ENCODE measurements around the gene MYL7. TPM values are rescaled to one million over a fixed set of nuclear protein-coding genes. Genes with fewer than 3 reads are reported as not detected.
A peak's percentile ranks its signal among the peaks of the same experiment; 100 is the strongest.

The MYL7 gene
- total and polyA plus RNA-seq, 2 experiments from 2014 or later = 4.8 TPM; not detected in 1

DNA sequence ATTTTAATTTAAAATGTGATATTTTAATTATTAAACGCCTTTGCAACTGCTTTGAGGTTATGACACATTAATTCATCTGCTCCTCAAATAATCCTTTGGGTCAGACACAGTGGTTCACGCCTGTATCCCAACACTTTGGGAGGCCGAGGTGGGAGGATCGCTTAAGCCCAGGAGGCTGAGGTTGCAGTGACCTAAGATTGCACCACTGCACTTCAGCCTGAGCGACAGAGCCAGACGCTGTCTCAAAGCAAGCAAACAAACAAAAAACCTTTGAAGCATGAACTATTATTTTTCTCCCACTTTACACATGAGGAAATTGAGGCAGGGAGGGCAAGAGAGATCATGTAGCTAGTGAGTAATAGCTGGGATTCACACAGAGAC lies 16.3 kb downstream of the MYL7 start (continued):
- TF ChIP-seq, protein P1, sequence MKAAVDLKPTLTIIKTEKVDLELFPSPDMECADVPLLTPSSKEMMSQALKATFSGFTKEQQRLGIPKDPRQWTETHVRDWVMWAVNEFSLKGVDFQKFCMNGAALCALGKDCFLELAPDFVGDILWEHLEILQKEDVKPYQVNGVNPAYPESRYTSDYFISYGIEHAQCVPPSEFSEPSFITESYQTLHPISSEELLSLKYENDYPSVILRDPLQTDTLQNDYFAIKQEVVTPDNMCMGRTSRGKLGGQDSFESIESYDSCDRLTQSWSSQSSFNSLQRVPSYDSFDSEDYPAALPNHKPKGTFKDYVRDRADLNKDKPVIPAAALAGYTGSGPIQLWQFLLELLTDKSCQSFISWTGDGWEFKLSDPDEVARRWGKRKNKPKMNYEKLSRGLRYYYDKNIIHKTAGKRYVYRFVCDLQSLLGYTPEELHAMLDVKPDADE (IDR thresholded peaks at IDR 0.05) = no peak
- no peak for TF ChIP-seq EZH2phosphoT487 (IDR thresholded peaks at IDR 0.05; ENCODE audit: unreplicated experiment)
- no peak for TF ChIP-seq ZNF331 (CRISPR knock-in tag; IDR thresholded peaks at IDR 0.05; ENCODE audit: low read depth)
- TF ChIP-seq JUNB (IDR thresholded peaks at IDR 0.05; ENCODE audit: unreplicated experiment) = no peak
- TF ChIP-seq POLR2AphosphoS5 (IDR thresholded peaks at IDR 0.05; ENCODE audit: low read depth) = no peak
- TF ChIP-seq NANOG (IDR thresholded peaks at IDR 0.05; ENCODE audit: borderline replicate concordance) = no peak
- TF ChIP-seq, protein P2, sequence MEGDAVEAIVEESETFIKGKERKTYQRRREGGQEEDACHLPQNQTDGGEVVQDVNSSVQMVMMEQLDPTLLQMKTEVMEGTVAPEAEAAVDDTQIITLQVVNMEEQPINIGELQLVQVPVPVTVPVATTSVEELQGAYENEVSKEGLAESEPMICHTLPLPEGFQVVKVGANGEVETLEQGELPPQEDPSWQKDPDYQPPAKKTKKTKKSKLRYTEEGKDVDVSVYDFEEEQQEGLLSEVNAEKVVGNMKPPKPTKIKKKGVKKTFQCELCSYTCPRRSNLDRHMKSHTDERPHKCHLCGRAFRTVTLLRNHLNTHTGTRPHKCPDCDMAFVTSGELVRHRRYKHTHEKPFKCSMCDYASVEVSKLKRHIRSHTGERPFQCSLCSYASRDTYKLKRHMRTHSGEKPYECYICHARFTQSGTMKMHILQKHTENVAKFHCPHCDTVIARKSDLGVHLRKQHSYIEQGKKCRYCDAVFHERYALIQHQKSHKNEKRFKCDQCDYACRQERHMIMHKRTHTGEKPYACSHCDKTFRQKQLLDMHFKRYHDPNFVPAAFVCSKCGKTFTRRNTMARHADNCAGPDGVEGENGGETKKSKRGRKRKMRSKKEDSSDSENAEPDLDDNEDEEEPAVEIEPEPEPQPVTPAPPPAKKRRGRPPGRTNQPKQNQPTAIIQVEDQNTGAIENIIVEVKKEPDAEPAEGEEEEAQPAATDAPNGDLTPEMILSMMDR (conservative IDR thresholded peaks at IDR 0.05; ENCODE audit: low read depth in 2 of 2) = no peak

DNA sequence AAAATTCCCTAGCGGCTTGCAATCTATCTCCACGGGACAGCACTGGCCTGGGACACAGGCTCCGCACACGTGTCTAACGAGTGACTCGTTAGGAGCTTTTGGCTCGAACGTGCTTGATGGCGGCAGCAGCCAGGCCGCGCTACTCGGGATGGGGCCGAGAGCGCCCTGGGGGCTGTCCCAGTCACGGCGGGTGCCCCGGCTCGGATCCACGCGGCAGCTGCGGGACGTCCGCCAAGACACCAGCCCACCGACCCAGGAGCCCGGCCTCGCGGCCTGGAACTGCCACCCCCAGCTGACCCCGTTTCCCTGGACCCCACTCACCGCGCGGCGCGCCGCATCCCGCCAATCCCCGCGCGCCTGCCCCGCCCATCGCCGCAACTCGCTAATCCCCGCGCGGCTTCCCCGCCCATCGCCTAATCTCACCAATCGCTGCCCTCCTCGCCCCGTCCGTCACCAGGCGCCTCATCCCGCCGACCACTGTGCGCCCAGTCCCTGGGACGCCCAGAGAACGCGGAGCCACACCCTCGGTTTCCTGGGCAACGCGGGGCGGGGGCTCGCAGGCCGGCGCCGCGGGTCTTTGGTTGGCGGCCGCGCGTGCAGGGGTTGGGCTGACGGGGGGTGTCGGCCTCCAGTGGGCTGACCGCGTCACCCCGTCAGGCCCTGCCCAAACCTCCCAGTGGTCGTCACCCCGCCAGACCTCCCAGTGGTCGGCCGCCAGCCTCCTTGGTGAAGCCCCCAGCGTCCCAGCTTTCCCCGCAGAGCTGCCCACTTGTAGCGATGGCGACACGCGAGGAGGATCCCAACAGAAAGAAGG lies 17.7 kb downstream of the MYL7 start, which contains the start of gene POLD2:
POLD2 (minus strand) TSS at position 359 of the 814 bp plus-strand sequence. CDS start 1,495 bp downstream, outside the sequence.
- ATAC-seq = peak; percentile 98
- peaks cover 3% of the 10 kb centered on the region for H4K20me1 ChIP-seq (replicated peaks; ENCODE audit: insufficient read depth)
- Mint-ChIP-seq H3K36me3 (ENCODE audit: low read depth) (peaks cover 36% of the 10 kb centered on the region), H3K27ac (peak within 1 kb of the TSS; percentile 38), H3K9me3 (peaks cover 10% of the 10 kb centered on the region), H3K4me1 (peaks cover 11% of the 10 kb centered on the region), H3K27me3 (ENCODE audit: insufficient read depth, low read depth, poor library complexity) (peaks cover 12% of the 10 kb centered on the region), H3K4me3 (peak within 1 kb of the TSS; percentile 77)
- peak; percentile 98 for DNase-seq (ENCODE audit: low spot score)
- no peaks in the 10 kb centered on the region for H3K9me2 ChIP-seq (ENCODE audit: insufficient read depth)
- peaks cover 24% of the 10 kb centered on the region for H3K79me2 ChIP-seq (replicated peaks; ENCODE audit: insufficient read depth)
- H3K36me3 ChIP-seq (ENCODE audit: insufficient read depth) = peaks cover 12% of the 10 kb centered on the region; the same call in 1 of the 2 replicates
- H3K4me3 ChIP-seq = peak within 1 kb of the TSS; percentile 75
- H2AFZ ChIP-seq = peak within 1 kb of the TSS; percentile 97
- peaks cover 12% of the 10 kb centered on the region for H3K27me3 ChIP-seq (ENCODE audit: insufficient read depth)
- H3K27ac ChIP-seq (ENCODE audit: low read depth) = no peak within 1 kb of the TSS
- H3F3A ChIP-seq (replicated peaks; ENCODE audit: low read depth) = no peaks in the 10 kb centered on the region
- H3K4me2 ChIP-seq = peak within 1 kb of the TSS; percentile 88
- H3K4me1 ChIP-seq (ENCODE audit: insufficient read depth) = peaks cover 15% of the 10 kb centered on the region; the same call in 1 of the 2 replicates
- peak; percentile 57 for TF ChIP-seq CREB1 (CRISPR knock-in tag; IDR thresholded peaks at IDR 0.05; ENCODE audit: low read depth)
- no peak for TF ChIP-seq ZNF331 (CRISPR knock-in tag; IDR thresholded peaks at IDR 0.05; ENCODE audit: low read depth)
- TF ChIP-seq JUNB (IDR thresholded peaks at IDR 0.05; ENCODE audit: unreplicated experiment) = no peak
- TF ChIP-seq EZH2phosphoT487 (IDR thresholded peaks at IDR 0.05; ENCODE audit: unreplicated experiment) = no peak
- TF ChIP-seq, protein P2 (conservative IDR thresholded peaks at IDR 0.05; ENCODE audit: low read depth in 2 of 2) = no peak
- no peak for TF ChIP-seq STAT1 (IDR thresholded peaks at IDR 0.05; ENCODE audit: unreplicated experiment)
- TF ChIP-seq, protein P1 (IDR thresholded peaks at IDR 0.05) = no peak
- TF ChIP-seq, protein P3, sequence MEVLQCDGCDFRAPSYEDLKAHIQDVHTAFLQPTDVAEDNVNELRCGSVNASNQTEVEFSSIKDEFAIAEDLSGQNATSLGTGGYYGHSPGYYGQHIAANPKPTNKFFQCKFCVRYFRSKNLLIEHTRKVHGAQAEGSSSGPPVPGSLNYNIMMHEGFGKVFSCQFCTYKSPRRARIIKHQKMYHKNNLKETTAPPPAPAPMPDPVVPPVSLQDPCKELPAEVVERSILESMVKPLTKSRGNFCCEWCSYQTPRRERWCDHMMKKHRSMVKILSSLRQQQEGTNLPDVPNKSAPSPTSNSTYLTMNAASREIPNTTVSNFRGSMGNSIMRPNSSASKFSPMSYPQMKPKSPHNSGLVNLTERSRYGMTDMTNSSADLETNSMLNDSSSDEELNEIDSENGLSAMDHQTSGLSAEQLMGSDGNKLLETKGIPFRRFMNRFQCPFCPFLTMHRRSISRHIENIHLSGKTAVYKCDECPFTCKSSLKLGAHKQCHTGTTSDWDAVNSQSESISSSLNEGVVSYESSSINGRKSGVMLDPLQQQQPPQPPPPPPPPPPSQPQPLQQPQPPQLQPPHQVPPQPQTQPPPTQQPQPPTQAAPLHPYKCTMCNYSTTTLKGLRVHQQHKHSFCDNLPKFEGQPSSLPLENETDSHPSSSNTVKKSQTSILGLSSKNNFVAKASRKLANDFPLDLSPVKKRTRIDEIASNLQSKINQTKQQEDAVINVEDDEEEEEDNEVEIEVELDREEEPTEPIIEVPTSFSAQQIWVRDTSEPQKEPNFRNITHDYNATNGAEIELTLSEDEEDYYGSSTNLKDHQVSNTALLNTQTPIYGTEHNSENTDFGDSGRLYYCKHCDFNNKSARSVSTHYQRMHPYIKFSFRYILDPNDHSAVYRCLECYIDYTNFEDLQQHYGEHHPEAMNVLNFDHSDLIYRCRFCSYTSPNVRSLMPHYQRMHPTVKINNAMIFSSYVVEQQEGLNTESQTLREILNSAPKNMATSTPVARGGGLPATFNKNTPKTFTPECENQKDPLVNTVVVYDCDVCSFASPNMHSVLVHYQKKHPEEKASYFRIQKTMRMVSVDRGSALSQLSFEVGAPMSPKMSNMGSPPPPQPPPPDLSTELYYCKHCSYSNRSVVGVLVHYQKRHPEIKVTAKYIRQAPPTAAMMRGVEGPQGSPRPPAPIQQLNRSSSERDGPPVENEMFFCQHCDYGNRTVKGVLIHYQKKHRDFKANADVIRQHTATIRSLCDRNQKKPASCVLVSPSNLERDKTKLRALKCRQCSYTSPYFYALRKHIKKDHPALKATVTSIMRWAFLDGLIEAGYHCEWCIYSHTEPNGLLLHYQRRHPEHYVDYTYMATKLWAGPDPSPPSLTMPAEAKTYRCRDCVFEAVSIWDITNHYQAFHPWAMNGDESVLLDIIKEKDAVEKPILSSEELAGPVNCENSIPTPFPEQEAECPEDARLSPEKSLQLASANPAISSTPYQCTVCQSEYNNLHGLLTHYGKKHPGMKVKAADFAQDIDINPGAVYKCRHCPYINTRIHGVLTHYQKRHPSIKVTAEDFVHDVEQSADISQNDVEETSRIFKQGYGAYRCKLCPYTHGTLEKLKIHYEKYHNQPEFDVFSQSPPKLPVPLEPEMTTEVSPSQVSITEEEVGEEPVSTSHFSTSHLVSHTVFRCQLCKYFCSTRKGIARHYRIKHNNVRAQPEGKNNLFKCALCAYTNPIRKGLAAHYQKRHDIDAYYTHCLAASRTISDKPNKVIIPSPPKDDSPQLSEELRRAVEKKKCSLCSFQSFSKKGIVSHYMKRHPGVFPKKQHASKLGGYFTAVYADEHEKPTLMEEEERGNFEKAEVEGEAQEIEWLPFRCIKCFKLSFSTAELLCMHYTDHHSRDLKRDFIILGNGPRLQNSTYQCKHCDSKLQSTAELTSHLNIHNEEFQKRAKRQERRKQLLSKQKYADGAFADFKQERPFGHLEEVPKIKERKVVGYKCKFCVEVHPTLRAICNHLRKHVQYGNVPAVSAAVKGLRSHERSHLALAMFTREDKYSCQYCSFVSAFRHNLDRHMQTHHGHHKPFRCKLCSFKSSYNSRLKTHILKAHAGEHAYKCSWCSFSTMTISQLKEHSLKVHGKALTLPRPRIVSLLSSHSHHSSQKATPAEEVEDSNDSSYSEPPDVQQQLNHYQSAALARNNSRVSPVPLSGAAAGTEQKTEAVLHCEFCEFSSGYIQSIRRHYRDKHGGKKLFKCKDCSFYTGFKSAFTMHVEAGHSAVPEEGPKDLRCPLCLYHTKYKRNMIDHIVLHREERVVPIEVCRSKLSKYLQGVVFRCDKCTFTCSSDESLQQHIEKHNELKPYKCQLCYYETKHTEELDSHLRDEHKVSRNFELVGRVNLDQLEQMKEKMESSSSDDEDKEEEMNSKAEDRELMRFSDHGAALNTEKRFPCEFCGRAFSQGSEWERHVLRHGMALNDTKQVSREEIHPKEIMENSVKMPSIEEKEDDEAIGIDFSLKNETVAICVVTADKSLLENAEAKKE (CRISPR knock-in tag; IDR thresholded peaks at IDR 0.05) = no peak
- no peak for TF ChIP-seq NANOG (IDR thresholded peaks at IDR 0.05; ENCODE audit: borderline replicate concordance)
